GM12878 (cell line): ENCODE results near the gene DDO. TPM values are rescaled to one million over a fixed set of nuclear protein-coding genes. Genes with fewer than 3 reads are reported as not detected.

Experiments
- ATAC-seq: fragments of 200-7000 bp; cut with Tn5 transposase; 3 replicates; pipeline ENCODE4 v1.9.1; 2020; ENCODE audit warnings: mild to moderate bottlenecking, moderate library complexity
- BruUV-seq: library from RNA; stranded (reverse); fragments of 400-500 nt; replicated peaks from 2 replicates; lab custom pipeline; 2021; lab: Mats Ljungman, UMichigan
- CTCF ChIA-PET: fragments of 300-600 bp; sonication (Branson Sonifier 250); formaldehyde crosslinking; extraction: SDS; loops from one replicate; lab custom pipeline; 2021; ENCODE audit warnings: inconsistent platforms; lab: Yijun Ruan, JAX
- POLR2A ChIA-PET: fragments of 350-600 bp; formaldehyde crosslinking; extraction: SDS; loops from one replicate; lab custom pipeline; 2021; ENCODE audit warnings: inconsistent platforms; lab: Charles Lee
- RAD21 ChIA-PET: fragments of 300-600 bp; sonication (Branson Sonifier 250); formaldehyde crosslinking; loops from one replicate; lab custom pipeline; 2023; ENCODE audit warnings: antibody characterized with exemption; ENCODE audit not compliant: unreplicated experiment; lab: Charles Lee
- SMC1A ChIA-PET: fragments of 300-600 bp; sonication (Branson Sonifier 250); formaldehyde crosslinking; loops from one replicate; lab custom pipeline; 2023; ENCODE audit not compliant: unreplicated experiment, uncharacterized antibody; lab: Charles Lee
- DNase-seq: peaks from one replicate; pipeline ENCODE4 v3.0.0-alpha.2; 2011; ENCODE audit warnings: low read depth, low spot score
- FAIRE-seq: peaks from 3 replicates; lab custom pipeline; 2011; peaks lifted over from hg19 to GRCh38; lab: Jason Lieb, UNC
- H2AFZ ChIP-seq: 2 replicates; pipeline ENCODE4 v1.6.0; 2011; ENCODE audit warnings: low read depth, low read length, control low read depth; ENCODE audit not compliant: control insufficient read depth
- H3K27ac ChIP-seq: 2 replicates; pipeline ENCODE4 v1.5.1; 2011; ENCODE audit warnings: control low read depth; ENCODE audit not compliant: control insufficient read depth, insufficient read depth
- H3K27me3 ChIP-seq, 2 experiments: replicated peaks in 1 of 2; 2 replicates each; pipeline versions ENCODE4 v1.6.0 to v1.6.1; 2011; ENCODE audit warnings: low read length in 1 of 2; ENCODE audit not compliant: control insufficient read depth in 2 of 2, insufficient read depth in 2 of 2
- H3K36me3 ChIP-seq, 2 experiments: 2 replicates each; pipeline ENCODE4 v1.5.1; 2011; ENCODE audit warnings: low read length in 1 of 2; ENCODE audit not compliant: control insufficient read depth in 2 of 2, insufficient read depth in 2 of 2
- H3K4me1 ChIP-seq: 2 replicates; pipeline ENCODE4 v1.6.1; 2011; ENCODE audit warnings: mild to moderate bottlenecking, low read length, moderate library complexity, mixed read lengths; ENCODE audit not compliant: control insufficient read depth, insufficient read depth
- H3K4me2 ChIP-seq: 2 replicates; pipeline ENCODE4 v1.6.0; 2011; ENCODE audit warnings: control low read depth; ENCODE audit not compliant: control insufficient read depth, insufficient read depth
- H3K4me3 ChIP-seq: fragments of 200-600 bp; sonication (generic); 2 replicates; pipeline ENCODE4 v1.5.1; 2016
- H3K79me2 ChIP-seq: 2 replicates; pipeline ENCODE4 v1.6.0; 2011; ENCODE audit warnings: low read length; ENCODE audit not compliant: control insufficient read depth, insufficient read depth
- H3K9ac ChIP-seq: 2 replicates; pipeline ENCODE4 v1.8.0; 2011; ENCODE audit warnings: low read length, control low read depth, mixed read lengths; ENCODE audit not compliant: control insufficient read depth, insufficient read depth
- H3K9me3 ChIP-seq: replicated peaks from 3 replicates; pipeline ENCODE4 v1.5.1; 2011; ENCODE audit warnings: mild to moderate bottlenecking, low read length; ENCODE audit not compliant: control insufficient read depth, insufficient read depth
- H4K20me1 ChIP-seq: 2 replicates; pipeline ENCODE4 v1.6.0; 2011; ENCODE audit not compliant: control insufficient read depth, insufficient read depth
- ATF7 ChIP-seq: fragments of 450-650 bp; IDR thresholded peaks from 2 replicates; pipeline ENCODE4 v1.6.1; 2016; ENCODE audit warnings: low read depth, mild to moderate bottlenecking
- CHD1 ChIP-seq: IDR thresholded peaks from 2 replicates; pipeline ENCODE4 v1.6.1; 2012; ENCODE audit warnings: low read depth, low read length, improper control_type of control experiment
- CREB1 ChIP-seq: IDR thresholded peaks from 2 replicates; pipeline ENCODE4 v1.6.1; 2012; ENCODE audit warnings: low read depth, mild to moderate bottlenecking, inconsistent platforms
- CUX1 ChIP-seq: IDR thresholded peaks from 2 replicates; pipeline ENCODE4 v1.6.1; 2012; ENCODE audit warnings: improper control_type of control experiment, low read depth, low read length; ENCODE audit not compliant: insufficient replicate concordance
- E4F1 ChIP-seq: fragments of 450-650 bp; IDR thresholded peaks from 2 replicates; pipeline ENCODE4 v1.6.1; 2018; ENCODE audit warnings: borderline replicate concordance, mild to moderate bottlenecking; ENCODE audit not compliant: partially characterized antibody
- HDGF ChIP-seq: fragments of 450-650 bp; IDR thresholded peaks from 2 replicates; pipeline ENCODE4 v1.6.1; 2016; ENCODE audit warnings: antibody characterized with exemption
- HSF1 ChIP-seq: fragments of 150-350 bp; IDR thresholded peaks from 2 replicates; pipeline ENCODE4 v1.6.1; 2014; ENCODE audit warnings: mild to moderate bottlenecking, low read depth, low read length
- MEF2B ChIP-seq: fragments of 450-650 bp; IDR thresholded peaks from 2 replicates; pipeline ENCODE4 v1.6.1; 2018; ENCODE audit warnings: mild to moderate bottlenecking, moderate library complexity; ENCODE audit not compliant: partially characterized antibody, poor library complexity, severe bottlenecking
- NFYB ChIP-seq: IDR thresholded peaks from 2 replicates; pipeline ENCODE4 v1.6.1; 2011; ENCODE audit warnings: low read depth, mild to moderate bottlenecking, low read length, improper control_type of control experiment, moderate library complexity; ENCODE audit not compliant: insufficient read depth
- NR2F1 ChIP-seq: fragments of 450-650 bp; conservative IDR thresholded peaks from 2 replicates; pipeline ENCODE4 v1.6.1; 2017; ENCODE audit warnings: mild to moderate bottlenecking
- SRF ChIP-seq, 2 experiments: IDR thresholded peaks; 2 replicates each; pipeline ENCODE4 v1.6.1; 2011; ENCODE audit warnings: low read depth in 2 of 2, low read length in 2 of 2, mild to moderate bottlenecking in 1 of 2, moderate library complexity in 1 of 2
- SUPT20H ChIP-seq: IDR thresholded peaks from 2 replicates; pipeline ENCODE4 v1.6.1; 2011; ENCODE audit warnings: low read depth, mild to moderate bottlenecking, low read length, moderate library complexity, borderline replicate concordance; ENCODE audit not compliant: control insufficient read depth
- TARDBP ChIP-seq: IDR thresholded peaks from 2 replicates; pipeline ENCODE4 v1.6.1; 2016; ENCODE audit warnings: borderline replicate concordance
- ZNF207 ChIP-seq: fragments of 450-650 bp; IDR thresholded peaks from 2 replicates; pipeline ENCODE4 v1.6.1; 2014; ENCODE audit warnings: antibody characterized with exemption, mild to moderate bottlenecking, borderline replicate concordance
- ZZZ3 ChIP-seq: IDR thresholded peaks from 2 replicates; pipeline ENCODE4 v1.6.1; 2011; ENCODE audit warnings: low read depth; ENCODE audit not compliant: control insufficient read depth, insufficient read length
- WGBS: methylation state at CpG from one replicate; pipeline ENCODE4 v1.1.6; 2016; ENCODE audit warnings: low lambda C conversion rate; ENCODE audit not compliant: insufficient replicate concordance, insufficient coverage; ENCODE audit errors: missing lambda C conversion rate; 5-methylcytosine and 5-hydroxymethylcytosine counted together
- in situ Hi-C: fragments of 300-500 bp; cut with MboI; formaldehyde crosslinking; loops from 9 replicates; pipeline ENCODE4 v1.14.3; 2018; ENCODE audit warnings: mixed read lengths
- intact Hi-C: fragments of 100-400 bp; cut with micrococcal nuclease; formaldehyde crosslinking; loops from one replicate; pipeline ENCODE4 v1.14.2; 2022; ENCODE audit not compliant: unreplicated experiment
- polyA plus RNA-seq, 11 experiments: library from polyadenylated mRNA; depleted of rRNA in 4 of 11; unstranded in 6 of 11; stranded (reverse) in 5 of 11; fragments of >200 nt; fragmentation: Nextera tagmentation in 4 of 11; fragmentation: Illumina TruSeq in 1 of 11; extraction: Ambion mirVana in 4 of 11; extraction: Trizol in 1 of 11; gene quantifications; 1 replicate in 1 of 11; 2 replicates in 10 of 11; pipeline versions ENCODE4 v1.2.1 to v1.2.3, GENCODE V29; 2011 to 2016; ENCODE audit warnings: inconsistent platforms in 2 of 11, missing spikeins in 2 of 11, low read depth in 1 of 11
- total RNA-seq, 4 experiments: library from RNA; depleted of rRNA in 3 of 4; stranded (reverse); fragments of >200 nt in 3 of 4; fragmentation: Illumina TruSeq in 1 of 4; extraction: Trizol in 1 of 4; gene quantifications; 2 replicates each; pipeline versions ENCODE4 v1.2.1 to v1.2.3, GENCODE V29; 2013 to 2021

The DDO gene
- total and polyA plus RNA-seq, 10 of the 15 experiments (the other 5 are each of a cell fraction or from before 2014, with no cell fraction given) = 0.04 to 0.14 (median 0.09) TPM; not detected in 6

GRCh38 chr6:110428153-110428552, 12.8 kb upstream of the DDO start:
- in situ Hi-C loops (no loop called here), intact Hi-C loops (no loop called here)
- Histone ChIP-seq H3K27me3 (no peaks in the 10 kb centered on the region; a peak in 2 of 4 replicates), H3K4me2 (no peak overlapping the region), H3K27ac (no peak overlapping the region), H3K4me3 (no peak overlapping the region), H3K4me1 (no peaks in the 10 kb centered on the region), H3K79me2 (no peaks in the 10 kb centered on the region), H3K9ac (no peak overlapping the region), H3K9me3 (no peaks in the 10 kb centered on the region), H2AFZ (no peak overlapping the region), H4K20me1 (no peaks in the 10 kb centered on the region), H3K36me3 (no peaks in the 10 kb centered on the region)
- ChIA-PET SMC1A (interaction anchor here (1.2 kb wide), 1 partner anchor 10 kb away, joined by 3 read pairs; no protein-coding TSS in a partner anchor), POLR2A (no interaction called here), CTCF (no interaction called here), RAD21 (no interaction called here)
- 51% methylated on average over 2 of the region's 2 CpGs for WGBS
- FAIRE-seq (no peak), DNase-seq (no peak), ATAC-seq (no peak)
- BruUV-seq = no TSS peak
- no peak for TF ChIP-seq HDGF
- no peak for TF ChIP-seq SRF (IDR thresholded peaks at IDR 0.05; ENCODE audit: low read depth in 2 of 2, low read length in 2 of 2)
- no peak for TF ChIP-seq HSF1
- TF ChIP-seq CUX1 = no peak
- TF ChIP-seq TARDBP = no peak
- TF ChIP-seq ZZZ3 = no peak
- TF ChIP-seq ZNF207 = no peak
- no peak for TF ChIP-seq E4F1
- TF ChIP-seq NFYB = no peak
- TF ChIP-seq CREB1 = no peak
- no peak for TF ChIP-seq MEF2B
- no peak for TF ChIP-seq ATF7
- no peak for TF ChIP-seq SUPT20H
- TF ChIP-seq NR2F1 = no peak
- no peak for TF ChIP-seq CHD1
